ENCODE data around the gene TMEM131. TPM values are rescaled to one million over a fixed set of nuclear protein-coding genes. Genes with fewer than 3 reads are reported as not detected.

Gene TMEM131
- polyA plus RNA-seq, 3 donors = 7.0 to 23.6 (median 8.2) TPM

DNA sequence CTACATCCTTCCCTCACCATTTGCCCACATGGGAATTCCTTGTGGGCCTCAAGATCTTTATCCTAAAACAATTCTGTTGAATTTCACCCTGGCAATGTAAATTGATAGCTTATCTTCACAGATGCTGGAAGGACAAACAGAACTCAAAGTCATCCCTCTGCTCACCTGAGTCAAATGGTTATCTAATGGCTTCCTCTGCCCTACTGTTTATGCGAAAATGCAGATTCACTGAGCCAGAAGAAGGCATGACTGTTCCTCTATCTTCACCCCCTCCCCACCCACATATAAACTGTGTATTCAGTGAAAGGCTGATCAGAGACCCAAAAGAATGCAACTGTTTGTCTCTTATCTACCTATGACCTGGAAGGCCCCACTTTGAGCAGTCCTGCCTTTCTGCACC lies 47.4 kb upstream of the TMEM131 start:
- Histone ChIP-seq H3K9me3 (replicated peaks in 1 of 2; ENCODE audit: control insufficient read depth in 1 of 2, insufficient read depth in 1 of 2, low read length in 2 of 2) (peaks cover 28 to 35% of the 10 kb centered on the region in 2 donors), H2AFZ (ENCODE audit: insufficient read depth, low read depth, low read length, poor library complexity, severe bottlenecking) (no peak overlapping the region), H3K4me2 (replicated peaks; ENCODE audit: extremely low read depth, low read length, poor library complexity, severe bottlenecking) (no peak overlapping the region), H3K79me2 (ENCODE audit: insufficient read depth, low read length) (no peaks in the 10 kb centered on the region), H3K4me3 (replicated peaks in 1 of 3; ENCODE audit: low read depth in 2 of 3, low read length in 3 of 3) (no peak overlapping the region), H4K20me1 (ENCODE audit: insufficient read depth, low read length) (peaks cover 5% of the 10 kb centered on the region), H3K36me3 (replicated peaks in 1 of 2; ENCODE audit: control insufficient read depth in 1 of 2, insufficient read depth in 2 of 2, low read length in 2 of 2) (no peaks in the 10 kb centered on the region), H3K27ac (ENCODE audit: low read depth in 1 of 2, low read length in 2 of 2) (no peak overlapping the region), H3K4me1 (ENCODE audit: control insufficient read depth in 1 of 2, insufficient read depth in 2 of 2, low read length in 2 of 2) (peaks cover 18% of the 10 kb centered on the region in 2 donors), H3K9ac (ENCODE audit: insufficient read depth, low read length, poor library complexity, severe bottlenecking) (no peak overlapping the region), H3K27me3 (ENCODE audit: control insufficient read depth in 2 of 2, insufficient read depth in 2 of 2, low read length in 2 of 2) (peaks cover 27 to 49% of the 10 kb centered on the region in 2 donors)
- WGBS (ENCODE audit: insufficient coverage) = no CpG with 5 or more reads among the region's 1 CpG
- peaks cover 20% of the 10 kb centered on the region for H3K4me1 Mint-ChIP-seq
- DNase-seq = no peak
- H3K9me3 Mint-ChIP-seq = peaks cover 33 to 53% (median 36%) of the 10 kb centered on the region in 7 donors
- H3K27me3 Mint-ChIP-seq (ENCODE audit: low read depth in 3 of 3) = peaks cover 51 to 77% (median 53%) of the 10 kb centered on the region in 3 donors
- H3K36me3 Mint-ChIP-seq = peaks cover 19 to 20% of the 10 kb centered on the region in 2 donors
- TF ChIP-seq, protein P1, sequence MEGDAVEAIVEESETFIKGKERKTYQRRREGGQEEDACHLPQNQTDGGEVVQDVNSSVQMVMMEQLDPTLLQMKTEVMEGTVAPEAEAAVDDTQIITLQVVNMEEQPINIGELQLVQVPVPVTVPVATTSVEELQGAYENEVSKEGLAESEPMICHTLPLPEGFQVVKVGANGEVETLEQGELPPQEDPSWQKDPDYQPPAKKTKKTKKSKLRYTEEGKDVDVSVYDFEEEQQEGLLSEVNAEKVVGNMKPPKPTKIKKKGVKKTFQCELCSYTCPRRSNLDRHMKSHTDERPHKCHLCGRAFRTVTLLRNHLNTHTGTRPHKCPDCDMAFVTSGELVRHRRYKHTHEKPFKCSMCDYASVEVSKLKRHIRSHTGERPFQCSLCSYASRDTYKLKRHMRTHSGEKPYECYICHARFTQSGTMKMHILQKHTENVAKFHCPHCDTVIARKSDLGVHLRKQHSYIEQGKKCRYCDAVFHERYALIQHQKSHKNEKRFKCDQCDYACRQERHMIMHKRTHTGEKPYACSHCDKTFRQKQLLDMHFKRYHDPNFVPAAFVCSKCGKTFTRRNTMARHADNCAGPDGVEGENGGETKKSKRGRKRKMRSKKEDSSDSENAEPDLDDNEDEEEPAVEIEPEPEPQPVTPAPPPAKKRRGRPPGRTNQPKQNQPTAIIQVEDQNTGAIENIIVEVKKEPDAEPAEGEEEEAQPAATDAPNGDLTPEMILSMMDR (IDR thresholded peaks at IDR 0.05) = no peak
- H3K27ac Mint-ChIP-seq = no peak overlapping the region
- intact Hi-C loops (cut with micrococcal nuclease) = no loop called here
- H3K4me3 Mint-ChIP-seq = no peak overlapping the region

DNA sequence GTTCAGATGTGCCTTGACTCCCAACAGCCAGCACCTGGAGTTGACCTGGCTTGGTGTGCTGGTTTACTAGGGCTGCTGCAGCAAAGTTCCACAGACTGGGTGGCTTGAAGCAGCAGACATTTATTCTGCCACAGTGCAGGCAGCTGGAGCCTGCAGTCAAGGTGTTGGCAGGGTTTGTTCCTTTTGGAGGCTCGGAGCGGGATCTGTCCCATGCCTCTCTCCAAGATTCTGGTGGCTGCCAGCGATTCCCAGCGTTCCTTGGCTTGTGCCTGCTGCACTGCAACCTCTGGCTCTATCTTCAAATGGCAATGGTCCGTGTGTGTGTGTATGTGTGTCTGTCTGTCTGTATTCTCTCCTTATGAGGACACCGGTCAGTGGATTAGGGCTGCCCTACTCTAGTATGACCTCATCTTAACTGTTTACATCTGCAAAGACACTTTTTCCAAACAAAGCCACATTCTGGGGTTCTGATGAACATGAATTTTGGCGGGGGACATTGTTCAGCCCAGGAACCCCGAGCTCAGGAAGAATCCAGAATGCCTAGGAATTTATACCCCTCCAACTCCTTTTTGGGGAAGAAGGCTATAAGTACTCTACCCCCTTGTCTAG lies 44.7 kb upstream of the TMEM131 start:
- Histone ChIP-seq H3K27me3 (ENCODE audit: control insufficient read depth in 2 of 2, insufficient read depth in 2 of 2, low read length in 2 of 2) (peaks cover 40 to 68% of the 10 kb centered on the region in 2 donors), H3K79me2 (ENCODE audit: insufficient read depth, low read length) (no peaks in the 10 kb centered on the region), H4K20me1 (ENCODE audit: insufficient read depth, low read length) (peaks cover 5% of the 10 kb centered on the region), H3K4me3 (replicated peaks in 1 of 3; ENCODE audit: low read depth in 2 of 3, low read length in 3 of 3) (no peak overlapping the region), H2AFZ (ENCODE audit: insufficient read depth, low read depth, low read length, poor library complexity, severe bottlenecking) (no peak overlapping the region), H3K9ac (ENCODE audit: insufficient read depth, low read length, poor library complexity, severe bottlenecking) (no peak overlapping the region), H3K36me3 (replicated peaks in 1 of 2; ENCODE audit: control insufficient read depth in 1 of 2, insufficient read depth in 2 of 2, low read length in 2 of 2) (no peaks in the 10 kb centered on the region), H3K4me1 (ENCODE audit: control insufficient read depth in 1 of 2, insufficient read depth in 2 of 2, low read length in 2 of 2) (peaks cover 18% of the 10 kb centered on the region in 2 donors), H3K4me2 (replicated peaks; ENCODE audit: extremely low read depth, low read length, poor library complexity, severe bottlenecking) (no peak overlapping the region), H3K27ac (ENCODE audit: low read depth in 1 of 2, low read length in 2 of 2) (no peak overlapping the region), H3K9me3 (replicated peaks in 1 of 2; ENCODE audit: control insufficient read depth in 1 of 2, insufficient read depth in 1 of 2, low read length in 2 of 2) (peaks cover 19 to 28% of the 10 kb centered on the region in 2 donors)
- Mint-ChIP-seq H3K27me3 (ENCODE audit: low read depth in 3 of 3) (peaks cover 70 to 85% (median 75%) of the 10 kb centered on the region in 3 donors), H3K9me3 (peaks cover 24 to 36% (median 29%) of the 10 kb centered on the region in 7 donors), H3K36me3 (peaks cover 19 to 20% of the 10 kb centered on the region in 2 donors), H3K4me1 (peaks cover 20% of the 10 kb centered on the region), H3K27ac (no peak overlapping the region), H3K4me3 (peak overlapping the region in 1 of 2 donors; percentile 69)
- no peak for DNase-seq
- intact Hi-C loops (cut with micrococcal nuclease) = no loop called here
- WGBS (ENCODE audit: insufficient coverage) = no CpG with 5 or more reads among the region's 8 CpGs
- TF ChIP-seq, protein P1 (IDR thresholded peaks at IDR 0.05) = no peak
